Forelimb muscle (tissue), 1 donor: Measurements from ENCODE around the gene KLHL42. TPM values are rescaled to one million over a fixed set of nuclear protein-coding genes. Genes with fewer than 3 reads are reported as not detected.
"Not testable (repeated sequence)": the region's sequence is repeated elsewhere in the genome, so short reads cannot be mapped to it uniquely, and the experiment has no call there.

ENCODE experiments used
- DNase-seq: peaks from one replicate; pipeline ENCODE4 v3.0.0-alpha.2; 2013; ENCODE audit warnings: low read depth
- polyA plus RNA-seq: library from polyadenylated mRNA; unstranded; fragments of 120-200 nt; gene quantifications from one replicate; pipeline ENCODE4 v1.2.1, GENCODE V29; 2013; ENCODE audit not compliant: insufficient read length

KLHL42 gene
- polyA plus RNA-seq: 14.5 TPM

GRCh38 chr12:27779920-27780611 lies at the start of gene KLHL42, which contains the start of gene MANSC4:
TSS of gene KLHL42 (plus strand) at chr12:27780233. CDS start at chr12:27780331, 98 bp downstream.
TSS of gene MANSC4 (minus strand) at chr12:27780236. CDS start at chr12:27771276, 8,960 bp downstream.
- DNase-seq: no peak

- DNase-seq: no peak
These were observed 47.8 kb upstream of the KLHL42 start for GRCh38 chr12:27732281-27732680.

GRCh38 chr12:27733052-27733656 lies 46.9 kb upstream of the KLHL42 start:
- DNase-seq: no peak

GRCh38 chr12:27733791-27734190 lies 46.2 kb upstream of the KLHL42 start:
- no peak for DNase-seq

GRCh38 chr12:27734321-27734720 lies 45.7 kb upstream of the KLHL42 start:
- not testable (repeated sequence) for DNase-seq

- no peak for DNase-seq
These were observed 36.4 kb upstream of the KLHL42 start for GRCh38 chr12:27743601-27744000.

GRCh38 chr12:27745734-27746133 lies 34.3 kb upstream of the KLHL42 start:
- not testable (repeated sequence) for DNase-seq

GRCh38 chr12:27747111-27747820 lies 32.8 kb upstream of the KLHL42 start:
- DNase-seq: no peak

- no peak for DNase-seq
These were observed 28.5 kb upstream of the KLHL42 start for GRCh38 chr12:27751386-27752047.

- no peak for DNase-seq
These were observed 25.2 kb upstream of the KLHL42 start for GRCh38 chr12:27754795-27755194.

GRCh38 chr12:27756670-27757195 lies 23.3 kb upstream of the KLHL42 start:
- DNase-seq: no peak

GRCh38 chr12:27762757-27763156 lies 17.3 kb upstream of the KLHL42 start:
- DNase-seq: no peak

- DNase-seq: no peak
These were observed 13.4 kb upstream of the KLHL42 start for GRCh38 chr12:27766587-27766986.

- DNase-seq: no peak
These were observed 10.8 kb upstream of the KLHL42 start for GRCh38 chr12:27769142-27769673.

- no peak for DNase-seq
These were observed 8.3 kb upstream of the KLHL42 start for GRCh38 chr12:27771481-27772327.

- no peak for DNase-seq
These were observed 7.5 kb upstream of the KLHL42 start for GRCh38 chr12:27772328-27773049.

- no peak for DNase-seq
These were observed 2.9 kb upstream of the KLHL42 start for GRCh38 chr12:27777141-27777540.

GRCh38 chr12:27778206-27778605 lies 1.8 kb upstream of the KLHL42 start:
- no peak for DNase-seq

GRCh38 chr12:27779416-27779919 lies 565 bp upstream of the KLHL42 start:
- DNase-seq: no peak
